Measurements from ENCODE around the gene UBXN10.
"Not testable (repeated sequence)": the region's sequence is repeated elsewhere in the genome, so short reads cannot be mapped to it uniquely, and the experiment has no call there.

UBXN10 gene

DNA sequence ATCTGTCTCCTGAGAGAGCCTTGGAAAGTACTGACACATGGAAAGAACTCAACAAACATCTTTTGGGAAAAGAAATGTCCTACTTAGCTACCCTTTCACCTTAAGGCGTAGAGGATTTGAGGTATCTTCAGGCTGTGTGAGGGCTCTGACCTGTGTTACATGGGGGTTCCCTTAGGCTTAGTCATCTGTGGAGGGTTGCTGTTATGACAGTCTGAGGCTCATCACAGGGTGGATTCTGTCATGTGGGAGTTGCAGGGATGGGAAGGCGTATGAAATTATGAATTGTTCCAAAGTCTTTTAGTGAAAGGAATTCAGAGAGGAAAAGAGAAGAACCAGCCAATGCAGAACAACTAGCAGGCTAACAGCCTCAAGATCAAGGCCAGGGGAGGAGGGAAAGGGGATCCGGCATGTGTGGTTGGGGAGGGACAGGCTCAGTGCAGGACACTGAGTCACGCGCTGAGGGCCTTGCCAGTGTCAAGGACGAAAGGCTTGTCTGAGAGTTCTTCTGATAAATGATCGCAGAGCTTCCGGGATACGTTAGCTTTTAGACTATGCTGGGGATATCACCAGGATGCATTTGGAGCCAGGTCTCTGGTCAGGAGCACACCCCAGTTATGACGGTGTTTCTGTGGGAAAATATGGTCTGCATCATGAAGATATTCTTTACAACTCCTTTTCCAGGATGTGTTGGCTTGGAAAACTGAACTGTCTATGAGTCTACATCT lies 25.0 kb downstream of the UBXN10 start:
- DNase-seq = no peak

DNA sequence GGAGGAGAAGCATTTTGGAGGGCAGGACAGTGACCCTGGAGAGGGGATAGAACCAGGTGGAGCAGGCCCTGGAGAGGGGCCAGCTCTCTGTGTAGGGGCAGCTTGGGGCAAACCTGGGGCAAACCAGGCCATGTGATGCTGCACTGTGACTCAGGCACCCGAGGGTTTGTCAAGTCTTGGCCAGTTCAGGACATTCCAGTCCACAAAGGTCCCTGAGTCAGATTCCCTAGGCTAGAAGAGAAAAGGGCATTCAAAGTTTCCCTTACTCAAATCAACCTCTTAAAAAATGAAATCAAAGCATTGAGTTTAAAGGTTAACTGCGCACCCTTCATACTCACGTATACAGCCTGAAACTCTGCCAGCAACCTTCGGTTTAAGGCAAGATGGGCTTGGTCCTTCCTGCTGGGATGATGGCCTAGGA lies 25.6 kb downstream of the UBXN10 start:
- no peak for DNase-seq

DNA sequence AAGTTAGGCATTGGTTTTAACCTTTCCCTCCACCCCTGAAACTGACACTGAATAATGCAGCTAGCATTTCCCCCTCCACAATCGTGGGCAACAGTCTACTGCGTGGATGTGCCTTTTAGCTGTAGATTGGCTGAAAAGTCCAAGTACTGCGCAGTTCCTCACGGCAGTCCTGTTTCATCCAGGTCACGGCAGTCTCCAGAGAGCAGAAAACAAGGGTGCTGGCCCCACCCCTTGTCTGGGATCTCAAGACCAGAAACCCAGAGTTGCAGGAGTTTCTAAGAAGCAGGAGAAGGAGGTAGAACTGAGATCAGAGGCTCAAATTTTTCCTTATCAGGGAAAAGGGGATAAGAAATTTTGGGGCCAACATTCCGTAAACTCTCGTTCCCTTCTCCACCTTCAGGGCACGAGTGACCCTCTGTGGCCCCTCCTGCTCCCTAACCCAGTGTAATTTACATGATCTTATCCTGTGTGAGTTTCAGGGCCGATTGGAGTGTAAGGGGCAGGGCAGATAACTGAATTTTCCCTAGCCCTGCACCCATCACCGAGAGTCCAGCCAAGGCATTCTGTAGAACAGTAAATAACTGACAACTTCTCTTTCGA lies 26.3 kb downstream of the UBXN10 start:
- no peak for DNase-seq

DNA sequence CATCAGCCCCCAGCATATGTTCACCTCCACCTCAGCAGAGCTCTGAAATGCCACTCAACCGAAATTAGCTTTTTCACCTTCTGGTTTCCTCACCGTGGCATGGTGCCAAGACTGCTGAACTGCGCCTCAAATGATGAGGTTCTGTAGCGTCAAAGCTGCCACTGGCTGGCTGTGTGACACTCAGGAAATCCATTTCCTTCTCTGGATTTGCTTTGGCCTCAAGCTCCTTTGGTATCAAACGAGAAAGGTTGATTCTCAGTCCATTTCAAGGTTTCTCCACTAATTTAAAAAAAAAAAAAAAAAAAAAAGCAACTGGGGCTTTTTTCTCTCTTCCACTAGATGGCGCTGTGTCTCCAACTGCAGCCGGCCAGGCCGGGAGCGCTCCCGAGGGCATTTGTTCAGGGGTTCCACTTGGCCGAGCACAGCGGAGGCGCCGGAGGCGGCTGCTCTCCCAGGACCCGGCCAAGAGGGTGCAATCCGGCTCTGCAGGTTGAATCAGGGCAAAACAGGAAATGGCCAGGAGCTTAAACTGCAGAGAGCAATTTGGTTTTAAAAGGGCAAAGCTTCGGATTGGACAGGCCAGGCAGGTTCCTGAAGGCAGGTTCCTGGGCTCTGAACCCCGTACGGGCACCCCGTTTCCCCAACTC lies 26.9 kb downstream of the UBXN10 start:
- DNase-seq = no peak

DNA sequence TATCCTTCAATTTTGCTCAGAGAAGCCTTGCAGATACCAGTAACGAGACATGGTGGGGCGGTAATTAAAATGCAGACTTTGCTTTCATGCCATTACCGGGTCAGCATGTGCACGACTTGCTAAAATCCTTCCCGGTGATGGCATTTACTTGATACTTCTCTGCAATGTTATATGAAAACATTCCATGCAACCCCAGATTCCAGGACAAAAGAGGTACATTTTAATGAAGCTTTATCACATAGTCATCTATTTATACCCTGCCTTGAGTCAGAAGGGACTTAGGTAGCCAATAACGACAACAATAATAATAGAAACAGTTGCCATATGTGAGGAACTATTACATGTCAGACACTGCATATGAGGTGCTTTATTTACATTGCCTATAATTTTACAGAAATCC lies 29.8 kb downstream of the UBXN10 start:
- no peak for DNase-seq

DNA sequence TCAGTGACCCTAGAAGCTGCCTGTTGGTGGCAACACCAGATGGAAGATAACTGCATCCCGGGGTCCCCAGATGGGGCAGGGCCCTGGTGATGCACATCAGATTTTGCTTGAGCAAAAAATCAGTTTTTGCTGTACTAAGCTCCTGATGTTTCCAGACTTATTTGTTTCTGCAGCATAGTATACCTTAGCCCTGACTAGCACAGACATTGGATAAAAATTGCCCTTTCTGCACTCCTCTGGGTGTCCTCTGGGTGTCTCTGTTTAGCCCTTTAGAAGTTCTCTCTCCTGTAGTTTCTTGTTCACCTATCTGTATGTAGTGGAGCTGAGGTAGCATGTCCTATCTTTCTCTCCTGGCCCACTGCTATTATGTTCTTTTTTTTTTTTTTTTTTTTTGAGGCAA lies 30.7 kb downstream of the UBXN10 start:
- DNase-seq = no peak

DNA sequence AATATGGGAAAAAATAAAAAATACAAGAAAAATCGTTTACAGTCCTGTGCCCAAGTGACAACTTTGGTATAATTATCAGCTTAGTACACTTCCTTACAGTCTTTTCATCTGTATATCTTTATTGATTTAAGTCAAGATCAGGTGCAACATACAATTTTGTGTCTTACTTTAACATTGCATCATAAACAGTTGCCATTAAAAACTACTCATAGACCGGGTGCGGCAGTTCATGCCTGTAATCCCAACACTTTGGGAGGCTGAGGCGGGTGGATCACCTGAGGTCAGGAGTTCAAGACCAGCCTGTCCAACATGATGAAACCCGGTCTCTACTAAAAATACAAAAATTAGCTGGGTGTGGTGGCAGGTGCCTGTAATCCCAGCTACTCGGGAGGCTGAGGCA lies 33.2 kb downstream of the UBXN10 start:
- DNase-seq = not testable (repeated sequence)

DNA sequence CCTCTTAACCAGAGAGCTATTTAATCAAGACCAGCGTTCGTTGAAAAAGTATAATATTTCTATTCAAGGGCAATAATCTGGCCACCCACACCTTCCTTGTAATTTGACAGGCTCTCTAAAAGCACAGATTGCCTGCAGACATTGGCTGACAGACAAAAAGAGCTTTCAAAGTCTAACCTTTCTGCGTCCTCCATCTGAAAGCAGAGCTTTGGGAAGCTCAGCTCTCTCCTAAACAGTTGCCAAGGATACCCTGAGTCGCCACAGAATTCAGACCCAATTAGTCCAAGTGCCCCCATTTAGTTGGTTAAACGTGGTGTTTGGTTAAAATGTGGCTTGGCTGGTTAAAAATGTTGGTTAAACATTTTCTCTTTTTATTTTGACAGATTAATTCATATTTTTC lies 34.1 kb downstream of the UBXN10 start:
- DNase-seq = no peak

DNA sequence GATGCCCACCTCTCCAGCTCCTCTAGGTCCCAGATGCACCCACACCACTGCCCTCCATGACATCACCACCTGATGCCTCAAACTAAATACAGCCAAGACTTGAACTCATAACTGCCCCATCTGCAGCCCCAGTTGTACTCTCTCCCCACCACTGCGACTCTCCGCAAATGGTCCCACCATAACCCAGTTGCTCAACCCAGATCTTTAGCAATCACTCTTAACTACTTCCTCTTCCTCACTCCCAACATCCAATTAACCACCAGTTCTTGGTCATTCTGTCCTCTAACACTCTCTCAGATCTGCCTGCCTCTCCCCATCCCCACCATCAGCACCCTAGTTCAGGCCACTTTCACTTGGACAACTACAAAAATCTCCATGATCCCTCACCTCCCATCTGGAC lies 37.2 kb downstream of the UBXN10 start:
- DNase-seq = no peak

DNA sequence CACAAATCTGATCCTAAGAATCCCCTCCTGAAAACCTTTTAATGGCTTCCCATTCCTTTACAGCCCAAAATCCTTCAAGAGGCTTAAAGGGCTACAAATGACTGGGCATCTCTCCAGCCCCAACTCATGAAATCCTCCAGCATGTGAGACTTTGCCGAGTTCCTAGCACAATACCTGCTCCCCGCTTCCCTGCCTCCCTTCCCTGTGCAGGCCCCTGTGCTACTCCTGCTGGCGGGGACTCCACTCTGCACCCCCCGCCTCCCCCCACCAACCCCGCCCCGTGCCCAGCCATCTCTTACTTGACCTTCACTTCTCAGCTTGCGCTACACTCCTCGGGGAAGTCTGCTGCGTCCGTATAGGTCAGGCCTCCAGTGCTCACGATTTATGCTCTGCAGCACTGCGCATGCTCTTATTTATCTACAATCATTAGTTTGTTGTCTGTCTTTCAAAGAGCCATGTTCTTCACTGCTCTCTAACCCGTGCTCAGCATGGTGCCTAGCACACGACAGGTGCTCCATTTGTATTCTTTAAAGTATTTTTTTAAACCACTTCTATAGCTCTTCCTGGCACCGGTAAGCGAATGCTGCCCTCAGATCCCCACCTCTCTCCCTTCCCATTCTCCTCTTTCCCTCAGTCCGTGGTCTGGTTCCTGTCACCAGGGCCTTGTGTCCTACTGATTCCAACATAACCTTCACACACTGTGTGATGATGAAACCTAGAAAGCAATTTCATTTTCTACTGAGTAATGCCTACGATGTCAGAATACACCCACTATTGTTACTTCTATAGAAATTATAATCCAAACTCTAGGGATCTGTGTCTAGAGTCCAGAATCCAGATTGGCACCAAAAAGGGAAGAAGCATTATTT lies 37.9 kb downstream of the UBXN10 start:
- DNase-seq = no peak

DNA sequence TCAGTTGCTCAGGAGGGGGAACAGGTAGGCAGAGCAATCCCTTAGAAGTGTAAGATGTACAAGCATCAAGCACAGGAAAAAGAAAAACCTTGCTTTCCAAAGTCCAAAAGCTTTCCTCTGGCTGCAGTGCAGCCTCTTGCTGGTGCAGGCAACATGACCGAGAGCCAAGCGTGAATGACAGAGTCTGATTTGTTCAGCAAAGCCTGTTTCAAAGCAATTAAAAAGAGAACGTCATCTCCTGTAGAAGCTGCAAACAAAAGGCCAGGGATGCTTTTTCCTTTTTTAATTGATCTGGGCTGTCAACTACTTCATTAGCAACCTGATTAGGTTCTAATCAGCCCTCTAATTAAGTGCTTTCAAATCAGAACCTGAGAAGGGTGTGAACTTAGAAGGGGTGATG lies 38.6 kb downstream of the UBXN10 start:
- no peak for DNase-seq

DNA sequence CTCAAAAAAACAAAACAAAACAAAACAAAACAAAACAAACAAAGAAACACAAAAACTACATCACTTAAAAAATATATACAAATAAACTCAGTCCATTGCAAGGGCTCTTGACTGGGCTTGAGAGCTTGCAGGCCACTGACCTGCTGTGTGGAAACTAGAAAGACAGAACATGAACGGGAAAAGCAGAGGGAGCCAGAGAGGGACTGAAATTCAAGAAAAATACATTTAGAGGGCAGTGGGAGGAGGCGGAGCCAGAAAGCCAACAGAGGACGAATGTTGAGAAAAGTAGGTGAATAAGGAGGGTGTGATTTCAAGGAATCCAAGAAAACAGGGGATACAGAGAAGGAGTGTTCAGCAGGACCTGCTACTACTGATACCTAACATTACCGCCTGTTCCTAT lies 41.8 kb downstream of the UBXN10 start:
- no peak for DNase-seq

DNA sequence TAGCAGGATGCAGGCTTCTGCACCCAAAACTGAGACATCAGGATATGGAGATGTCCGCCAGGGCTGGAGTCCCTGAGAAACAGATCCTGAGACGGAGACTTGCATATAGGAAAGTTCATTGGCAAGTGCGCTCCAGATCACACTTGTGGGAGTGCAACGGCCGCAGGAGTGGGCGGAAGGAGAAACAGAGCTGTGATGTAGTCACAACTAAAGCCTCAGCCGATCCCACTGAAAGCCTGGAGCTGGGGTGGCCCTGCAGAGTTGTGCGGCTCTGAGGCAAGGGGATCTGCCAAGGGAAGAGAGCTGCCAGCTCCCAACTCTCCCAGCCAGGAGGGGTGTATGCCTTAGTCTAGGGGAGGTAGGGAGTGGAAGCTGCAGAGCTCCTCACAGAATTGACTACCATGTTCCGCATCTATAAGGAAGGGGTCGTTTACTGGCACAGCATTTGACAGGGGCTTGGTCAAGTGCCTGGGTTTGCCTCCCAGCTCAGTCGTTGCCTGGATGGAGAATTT lies 42.5 kb downstream of the UBXN10 start:
- no peak for DNase-seq

DNA sequence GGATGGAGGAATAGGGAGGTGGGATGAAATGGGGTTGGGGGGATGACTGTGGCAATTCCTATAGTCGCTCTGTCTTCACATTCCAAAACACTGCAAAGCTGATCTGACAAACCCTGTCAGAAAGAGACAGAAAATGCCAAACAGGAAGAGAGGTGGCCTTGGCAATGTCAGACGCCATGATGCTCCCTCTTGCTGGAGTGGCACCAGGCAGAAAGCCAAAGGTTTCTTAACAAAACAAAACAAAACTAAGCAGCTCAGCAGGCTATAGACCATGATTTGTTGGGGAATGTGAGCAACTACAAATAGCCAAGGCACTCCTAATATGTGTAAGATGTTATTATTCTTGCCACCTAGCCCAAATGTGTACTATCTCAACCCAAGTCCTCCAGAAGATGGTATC lies 43.3 kb downstream of the UBXN10 start:
- no peak for DNase-seq

DNA sequence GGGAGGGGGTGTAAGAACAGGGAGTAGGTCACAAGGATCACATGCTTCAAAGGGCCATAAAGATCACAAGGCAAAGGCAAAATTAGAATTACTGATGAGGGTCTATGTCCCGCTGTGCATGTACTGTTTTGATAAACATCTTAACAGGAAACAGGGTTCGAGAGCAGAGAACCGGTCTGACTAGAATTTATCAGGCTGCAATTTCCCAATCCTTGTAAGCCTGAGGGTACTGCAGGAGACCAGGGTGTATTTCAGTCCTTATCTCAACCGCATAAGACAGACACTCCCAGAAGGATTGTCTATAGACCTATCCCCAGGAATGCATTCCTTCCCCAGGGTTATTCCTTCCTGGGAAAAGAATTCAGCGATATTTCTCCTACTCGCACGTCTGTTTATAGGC lies 46.7 kb downstream of the UBXN10 start:
- not testable (repeated sequence) for DNase-seq

DNA sequence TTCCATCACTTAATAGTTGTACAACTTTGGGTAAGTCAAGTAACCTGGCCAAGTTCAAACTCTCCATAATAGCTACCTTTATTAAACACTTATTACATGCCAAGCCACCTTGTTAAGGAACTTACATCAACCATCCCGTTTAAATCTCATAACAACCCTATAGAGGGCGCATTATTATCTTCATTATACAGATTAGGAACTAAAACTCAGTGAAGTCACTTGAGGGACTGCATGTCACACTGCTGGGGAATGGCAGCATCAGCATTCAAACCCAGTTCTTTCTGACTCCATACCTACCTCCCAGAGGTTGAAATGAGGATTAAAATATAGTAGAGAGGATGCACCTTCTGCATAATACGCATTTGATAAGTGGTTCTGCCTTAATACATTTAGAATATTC lies 47.5 kb downstream of the UBXN10 start:
- no peak for DNase-seq

DNA sequence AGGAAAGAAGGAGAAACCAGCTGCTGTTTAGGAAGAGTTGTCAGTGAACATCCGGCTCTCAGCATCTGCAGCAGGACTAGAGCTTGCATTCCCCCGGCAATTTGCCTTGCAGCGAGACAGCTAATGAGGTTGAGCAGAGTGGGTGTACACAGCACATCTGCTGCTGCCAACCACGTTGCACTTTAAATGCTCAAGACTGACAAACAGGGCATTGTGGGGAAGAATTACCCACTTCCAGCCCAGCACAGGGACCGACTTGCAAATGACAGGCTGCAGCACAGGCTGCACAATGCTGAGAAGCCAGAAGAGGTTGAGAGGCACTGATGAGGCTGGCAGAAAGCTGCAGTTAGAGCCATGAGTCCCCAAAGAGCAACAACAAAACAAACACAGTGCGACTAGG lies 48.0 kb downstream of the UBXN10 start:
- no peak for DNase-seq

DNA sequence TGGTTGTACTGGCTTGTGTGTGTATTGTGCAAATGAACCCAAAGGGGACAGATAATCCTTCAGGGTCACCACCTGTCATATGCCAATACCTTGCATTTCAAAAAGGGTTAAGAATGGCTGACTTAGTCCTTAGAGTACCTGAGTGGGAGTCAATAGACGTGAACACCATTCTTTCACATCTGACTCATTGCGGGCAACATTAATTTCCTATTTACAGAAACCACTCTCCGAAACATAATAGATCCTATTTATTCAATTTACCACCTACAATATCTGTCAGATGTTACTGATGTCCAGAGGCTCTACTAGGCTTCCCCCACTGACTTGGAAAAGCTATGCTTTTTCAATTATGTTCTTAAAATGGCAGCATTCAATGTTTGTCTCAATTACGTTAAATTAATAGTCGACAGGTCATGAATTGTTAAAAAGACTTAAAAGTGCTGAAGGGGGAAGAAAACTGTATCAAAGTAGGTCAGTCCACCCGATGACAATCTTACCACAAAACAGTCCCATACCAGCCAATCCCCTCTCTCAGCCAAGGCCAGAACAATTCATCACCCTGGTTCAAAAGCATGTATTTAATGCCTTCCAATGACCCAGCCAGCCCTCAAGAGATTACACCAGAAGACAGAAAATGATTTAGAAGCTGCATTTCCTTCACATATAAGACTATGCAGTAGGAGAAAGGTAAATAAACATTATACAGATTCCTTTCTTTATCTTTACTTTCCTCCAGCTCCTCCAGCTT lies 49.1 kb downstream of the UBXN10 start:
- no peak for DNase-seq

DNA sequence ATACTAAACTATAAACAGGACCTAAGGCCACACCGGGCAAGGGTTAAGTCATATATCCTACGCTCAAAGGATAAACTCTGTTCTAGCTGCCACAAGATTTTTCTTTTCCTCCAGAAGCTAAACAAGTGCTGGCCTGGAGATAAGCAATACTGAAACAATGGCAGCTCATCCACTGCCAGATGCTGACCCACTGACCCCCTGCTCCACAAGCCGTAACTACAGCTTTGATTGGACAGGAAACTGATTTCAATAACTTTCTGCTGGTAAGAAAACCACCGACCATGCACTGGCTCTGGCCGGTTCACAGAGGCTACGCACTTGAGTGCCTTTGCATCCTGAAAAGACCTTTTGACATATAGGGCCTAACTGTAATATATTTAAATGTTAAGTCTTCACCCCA lies 51.8 kb downstream of the UBXN10 start:
- no peak for DNase-seq

DNA sequence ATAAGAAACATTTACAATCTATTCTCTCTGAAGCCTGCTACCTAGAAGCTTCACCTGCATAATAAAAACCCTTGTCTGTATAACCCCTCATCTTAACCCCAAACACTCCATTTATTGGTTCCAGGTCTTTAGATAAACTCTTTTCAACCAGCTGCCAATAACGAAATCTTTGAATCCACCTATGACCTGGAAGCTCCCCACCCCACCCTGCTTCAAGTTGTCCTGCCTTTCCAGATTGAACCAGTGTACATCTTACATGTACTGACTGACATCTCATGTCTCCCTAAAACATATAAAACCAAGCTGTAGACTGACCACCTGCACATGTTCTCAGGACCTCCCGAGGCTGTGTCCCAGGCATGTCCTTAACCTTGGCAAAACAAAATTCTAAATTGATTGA lies 54.1 kb downstream of the UBXN10 start:
- DNase-seq = no peak

DNA sequence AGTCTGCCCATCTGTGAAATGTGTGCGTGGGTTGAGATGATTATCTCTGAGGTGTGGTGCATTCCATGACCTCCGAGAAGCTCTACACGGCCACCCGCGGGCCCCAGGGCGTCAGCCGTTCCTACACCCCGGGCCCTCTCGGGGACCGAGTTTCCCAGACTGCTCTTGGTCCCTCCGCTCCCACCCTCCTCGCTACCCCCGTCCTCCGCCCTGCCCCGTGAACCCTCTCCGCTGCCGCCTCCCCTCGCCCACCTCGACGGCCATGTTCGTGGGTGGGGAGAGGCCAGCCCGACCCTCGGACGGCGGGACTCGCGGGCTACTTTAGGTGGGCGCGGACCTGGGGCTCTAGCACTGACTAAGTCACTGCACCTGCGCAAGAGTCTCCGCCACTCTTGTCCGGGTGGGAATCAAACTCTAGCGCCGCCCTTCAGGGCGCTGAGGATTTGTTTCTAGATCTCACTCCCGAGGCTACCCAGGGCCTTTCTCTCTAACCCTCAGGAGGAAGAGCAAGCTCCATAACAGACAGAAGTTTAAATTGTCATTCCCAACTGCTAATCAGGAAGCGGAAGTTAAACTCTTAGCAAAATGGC lies 57.1 kb downstream of the UBXN10 start:
- no peak for DNase-seq

Measured in GDM1 (cell line).